ENCODE results near the gene PREB. TPM values are rescaled to one million over a fixed set of nuclear protein-coding genes. Genes with fewer than 3 reads are reported as not detected.

Gene PREB
- total RNA-seq, 2 experiments from 2014 or later: 96.8 to 113 TPM

DNA sequence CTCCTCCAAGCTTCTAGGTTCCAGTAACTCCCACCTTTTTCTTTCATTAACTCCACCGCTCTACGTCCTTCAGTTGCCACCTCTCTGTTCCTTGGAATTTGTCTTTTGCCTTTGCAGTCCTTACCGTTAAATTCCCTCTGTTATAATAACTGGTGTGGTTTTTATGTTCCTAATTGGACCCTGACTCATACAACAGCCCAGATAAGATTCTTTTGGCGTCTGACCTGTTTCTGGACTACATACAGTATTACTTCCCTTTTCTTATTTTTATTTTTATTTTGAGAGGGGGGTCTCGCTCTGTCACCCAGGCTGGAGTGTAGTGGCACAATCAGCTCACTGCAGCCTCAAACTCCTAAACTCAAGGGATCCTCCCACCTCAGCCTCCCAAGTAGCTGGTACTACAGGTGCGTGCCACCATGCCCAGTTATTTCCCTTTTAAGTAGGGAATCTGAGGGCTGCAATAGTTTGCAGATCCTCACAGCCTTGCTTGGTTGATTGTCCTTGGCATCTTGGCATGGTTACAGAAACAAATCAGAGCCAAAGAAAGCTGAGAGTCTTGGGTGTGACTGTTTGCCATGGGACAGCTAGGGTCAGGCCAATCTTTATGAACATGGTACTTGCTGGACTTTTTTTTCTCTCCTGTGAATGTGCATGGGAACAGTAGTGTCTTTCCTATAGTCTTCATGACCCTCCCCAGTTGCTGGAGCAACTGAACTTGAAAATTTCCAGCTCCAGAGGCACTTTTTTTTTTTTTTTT is 36.3 kb upstream of the PREB start:
- intact Hi-C loops (cut with micrococcal nuclease; ENCODE audit: unreplicated experiment): loop anchor here (1.0 to 5.0 kb wide), 2 partner anchors 21 to 122 kb away; no protein-coding TSS in a partner anchor
- H3K9me3 ChIP-seq (ENCODE audit: low read length): peaks cover 5% of the 10 kb centered on the region; the same call in 1 of the 2 replicates
- H3K4me2 ChIP-seq (ENCODE audit: low read length): peak overlapping the region; percentile 80
- H3K4me3 ChIP-seq (ENCODE audit: low read depth, low read length, poor library complexity, severe bottlenecking): peak overlapping the region; percentile 62
- DNase-seq (ENCODE audit: low spot score): peak; percentile 23
- peaks cover 4% of the 10 kb centered on the region; the same call in 1 of the 2 replicates for H3K36me3 ChIP-seq (ENCODE audit: insufficient read depth, low read length)
- ChIA-PET POLR2A (interaction anchor here (0.6 to 1.2 kb wide), 5 partner anchors 16 to 91 kb away, joined by 3 to 6 read pairs (median 4); partner anchors contain the start of gene PREB), CTCF (ENCODE audit: unreplicated experiment) (interaction anchor here (0.7 to 1.2 kb wide), 3 partner anchors 21 to 68 kb away, joined by 3 to 5 read pairs (median 3); no protein-coding TSS in a partner anchor)
- BruUV-seq (replicated peaks): no TSS peak
- no peaks in the 10 kb centered on the region for H3K79me2 ChIP-seq (ENCODE audit: insufficient read depth, low read depth, low read length)
- peaks cover 77% of the 10 kb centered on the region for H3K4me1 ChIP-seq (ENCODE audit: insufficient read depth, low read length, poor library complexity, severe bottlenecking)
- no peaks in the 10 kb centered on the region for H4K20me1 ChIP-seq (ENCODE audit: insufficient read depth, low read length)
- H3K9me2 ChIP-seq (ENCODE audit: insufficient read depth, low read length): no peaks in the 10 kb centered on the region
- TF ChIP-seq EZH2phosphoT487 (IDR thresholded peaks at IDR 0.05; ENCODE audit: borderline replicate concordance, low read depth, low read length): no peak
- TF ChIP-seq, protein P1, sequence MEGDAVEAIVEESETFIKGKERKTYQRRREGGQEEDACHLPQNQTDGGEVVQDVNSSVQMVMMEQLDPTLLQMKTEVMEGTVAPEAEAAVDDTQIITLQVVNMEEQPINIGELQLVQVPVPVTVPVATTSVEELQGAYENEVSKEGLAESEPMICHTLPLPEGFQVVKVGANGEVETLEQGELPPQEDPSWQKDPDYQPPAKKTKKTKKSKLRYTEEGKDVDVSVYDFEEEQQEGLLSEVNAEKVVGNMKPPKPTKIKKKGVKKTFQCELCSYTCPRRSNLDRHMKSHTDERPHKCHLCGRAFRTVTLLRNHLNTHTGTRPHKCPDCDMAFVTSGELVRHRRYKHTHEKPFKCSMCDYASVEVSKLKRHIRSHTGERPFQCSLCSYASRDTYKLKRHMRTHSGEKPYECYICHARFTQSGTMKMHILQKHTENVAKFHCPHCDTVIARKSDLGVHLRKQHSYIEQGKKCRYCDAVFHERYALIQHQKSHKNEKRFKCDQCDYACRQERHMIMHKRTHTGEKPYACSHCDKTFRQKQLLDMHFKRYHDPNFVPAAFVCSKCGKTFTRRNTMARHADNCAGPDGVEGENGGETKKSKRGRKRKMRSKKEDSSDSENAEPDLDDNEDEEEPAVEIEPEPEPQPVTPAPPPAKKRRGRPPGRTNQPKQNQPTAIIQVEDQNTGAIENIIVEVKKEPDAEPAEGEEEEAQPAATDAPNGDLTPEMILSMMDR (conservative IDR thresholded peaks at IDR 0.05; ENCODE audit: low read length): no peak
- H3K27ac ChIP-seq (ENCODE audit: low read depth, low read length, poor library complexity, severe bottlenecking): peak overlapping the region; percentile 63
- H2AFZ ChIP-seq (ENCODE audit: low read length): peak overlapping the region; percentile 94

DNA sequence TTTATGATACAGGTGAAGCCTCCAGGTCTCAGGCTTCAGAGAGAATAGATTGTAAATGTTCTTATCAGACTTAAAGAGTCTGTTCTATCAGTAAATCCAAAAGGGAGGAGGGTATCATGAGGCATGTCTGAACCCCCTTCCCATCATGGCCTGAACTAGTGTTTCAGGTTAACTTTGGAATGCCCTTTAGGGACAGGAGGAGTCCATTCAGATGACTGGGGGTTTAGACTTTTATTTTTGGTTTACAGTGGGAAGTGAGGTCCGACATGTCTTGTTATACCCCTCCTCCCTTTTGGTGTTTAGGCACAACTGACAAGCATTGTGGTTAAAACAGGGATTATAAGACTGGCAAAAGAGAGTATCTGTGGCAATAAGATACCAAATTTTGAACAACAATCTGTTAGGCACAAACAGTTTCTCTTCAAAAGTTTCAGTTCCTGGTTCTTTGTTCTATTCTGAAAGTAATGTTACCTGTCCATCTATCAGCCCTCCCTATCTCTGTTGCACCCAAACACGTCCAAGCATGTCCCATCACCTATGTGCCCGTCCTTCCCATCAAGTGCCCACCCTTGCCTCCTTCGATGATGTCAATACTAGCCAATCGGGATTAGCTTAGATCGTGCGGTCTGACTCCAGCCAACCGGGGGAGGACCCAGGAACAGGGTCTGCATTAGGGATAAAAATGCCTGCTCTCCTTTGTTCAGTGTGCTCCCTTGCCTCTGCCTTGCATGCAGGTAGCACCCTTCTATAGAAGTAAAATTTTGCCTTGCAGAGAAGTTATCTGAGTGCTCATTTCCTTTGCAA is 30.7 kb upstream of the PREB start:
- H3K4me1 ChIP-seq (ENCODE audit: insufficient read depth, low read length, poor library complexity, severe bottlenecking): peaks cover 71% of the 10 kb centered on the region
- TF ChIP-seq EZH2phosphoT487 (IDR thresholded peaks at IDR 0.05; ENCODE audit: borderline replicate concordance, low read depth, low read length): no peak
- TF ChIP-seq, protein P1 (conservative IDR thresholded peaks at IDR 0.05; ENCODE audit: low read length): no peak
- peak overlapping the region; percentile 87 for H2AFZ ChIP-seq (ENCODE audit: low read length)
- H3K79me2 ChIP-seq (ENCODE audit: insufficient read depth, low read depth, low read length): no peaks in the 10 kb centered on the region
- POLR2A ChIA-PET: interaction anchor here (0.6 to 1.4 kb wide), 7 partner anchors 12 to 1752 kb away, joined by 3 to 15 read pairs (median 3); no protein-coding TSS in a partner anchor
- H3K9me3 ChIP-seq (ENCODE audit: low read length): peaks cover 22% of the 10 kb centered on the region; the same call in 1 of the 2 replicates
- peaks cover 9% of the 10 kb centered on the region; the same call in 1 of the 2 replicates for H3K36me3 ChIP-seq (ENCODE audit: insufficient read depth, low read length)
- H3K4me2 ChIP-seq (ENCODE audit: low read length): peak overlapping the region; percentile 59
- peak overlapping the region; percentile 86 for H3K27ac ChIP-seq (ENCODE audit: low read depth, low read length, poor library complexity, severe bottlenecking)
- CTCF ChIA-PET (ENCODE audit: unreplicated experiment): interaction anchor here (1.1 kb wide), 1 partner anchor 12 kb away, joined by 3 read pairs; no protein-coding TSS in a partner anchor
- H3K9me2 ChIP-seq (ENCODE audit: insufficient read depth, low read length): no peaks in the 10 kb centered on the region
- peak overlapping the region; percentile 32 for H3K4me3 ChIP-seq (ENCODE audit: low read depth, low read length, poor library complexity, severe bottlenecking)
- no TSS peak for BruUV-seq (replicated peaks)
- no peaks in the 10 kb centered on the region for H4K20me1 ChIP-seq (ENCODE audit: insufficient read depth, low read length)
- peak; percentile 64 for DNase-seq (ENCODE audit: low spot score)
- intact Hi-C loops (cut with micrococcal nuclease; ENCODE audit: unreplicated experiment): loop anchor here (2.0 kb wide), 1 partner anchor 30 kb away; the partner anchor contains the start of gene PREB
